ENCODE results near the gene NRG2. TPM values are rescaled to one million over a fixed set of nuclear protein-coding genes. Genes with fewer than 3 reads are reported as not detected.

Gene NRG2
- total RNA-seq, 4 donors from 2014 or later = 5.3 to 8.8 (median 7.5) TPM

- intact Hi-C loops (cut with DNase I; ENCODE audit: low total_unique reads) = no loop called here
- TF ChIP-seq POLR2A (IDR thresholded peaks at IDR 0.05) = no peak
- no peak overlapping the region for H3K4me3 ChIP-seq (ENCODE audit: low read depth, poor library complexity, severe bottlenecking)
- WGBS, 2 donors = 89 to 95% methylated on average over 6 of the region's 6 CpGs
- DNase-seq (ENCODE audit: low spot score in 2 of 2) = peak in 1 of 2 donors; percentile 72
Observed at GRCh38 chr5:139925216-139925562, 117.9 kb downstream of the NRG2 start.

- intact Hi-C loops (cut with DNase I; ENCODE audit: low total_unique reads) = no loop called here
Observed at GRCh38 chr5:139924294-139925215, 118.5 kb downstream of the NRG2 start.

GRCh38 chr5:139919308-139919707 is 123.8 kb downstream of the NRG2 start:
- WGBS, 2 donors = 72 to 76% methylated on average over 2 of the region's 2 CpGs

More at GRCh38 chr5:139924294-139925215, 118.5 kb downstream of the NRG2 start:
- TF ChIP-seq, protein P1, sequence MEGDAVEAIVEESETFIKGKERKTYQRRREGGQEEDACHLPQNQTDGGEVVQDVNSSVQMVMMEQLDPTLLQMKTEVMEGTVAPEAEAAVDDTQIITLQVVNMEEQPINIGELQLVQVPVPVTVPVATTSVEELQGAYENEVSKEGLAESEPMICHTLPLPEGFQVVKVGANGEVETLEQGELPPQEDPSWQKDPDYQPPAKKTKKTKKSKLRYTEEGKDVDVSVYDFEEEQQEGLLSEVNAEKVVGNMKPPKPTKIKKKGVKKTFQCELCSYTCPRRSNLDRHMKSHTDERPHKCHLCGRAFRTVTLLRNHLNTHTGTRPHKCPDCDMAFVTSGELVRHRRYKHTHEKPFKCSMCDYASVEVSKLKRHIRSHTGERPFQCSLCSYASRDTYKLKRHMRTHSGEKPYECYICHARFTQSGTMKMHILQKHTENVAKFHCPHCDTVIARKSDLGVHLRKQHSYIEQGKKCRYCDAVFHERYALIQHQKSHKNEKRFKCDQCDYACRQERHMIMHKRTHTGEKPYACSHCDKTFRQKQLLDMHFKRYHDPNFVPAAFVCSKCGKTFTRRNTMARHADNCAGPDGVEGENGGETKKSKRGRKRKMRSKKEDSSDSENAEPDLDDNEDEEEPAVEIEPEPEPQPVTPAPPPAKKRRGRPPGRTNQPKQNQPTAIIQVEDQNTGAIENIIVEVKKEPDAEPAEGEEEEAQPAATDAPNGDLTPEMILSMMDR (IDR thresholded peaks at IDR 0.05) = no peak
- TF ChIP-seq POLR2A (IDR thresholded peaks at IDR 0.05) = no peak
- peak in 1 of 2 donors; percentile 46 for DNase-seq (ENCODE audit: low spot score in 2 of 2)
- WGBS, 2 donors = 58 to 61% methylated on average over 12 of the region's 12 CpGs
- H3K4me3 ChIP-seq (ENCODE audit: low read depth, poor library complexity, severe bottlenecking) = no peak overlapping the region

GRCh38 chr5:139915834-139916233 is 127.3 kb downstream of the NRG2 start:
- 37 to 40% methylated on average over 3 of the region's 3 CpGs for WGBS, 2 donors
- no peak for TF ChIP-seq POLR2A (IDR thresholded peaks at IDR 0.05)
- TF ChIP-seq, protein P1 (IDR thresholded peaks at IDR 0.05) = no peak
- DNase-seq (ENCODE audit: low spot score in 2 of 2) = peak in 1 of 2 donors; percentile 37
- H3K4me3 ChIP-seq (ENCODE audit: low read depth, poor library complexity, severe bottlenecking) = no peak overlapping the region
- intact Hi-C loops (cut with DNase I; ENCODE audit: low total_unique reads) = no loop called here

More at GRCh38 chr5:139919308-139919707, 123.8 kb downstream of the NRG2 start:
- no peak for DNase-seq (ENCODE audit: low spot score in 2 of 2)
- intact Hi-C loops (cut with DNase I; ENCODE audit: low total_unique reads) = no loop called here
- TF ChIP-seq, protein P1 (IDR thresholded peaks at IDR 0.05) = no peak
- no peak for TF ChIP-seq POLR2A (IDR thresholded peaks at IDR 0.05)
- no peak overlapping the region for H3K4me3 ChIP-seq (ENCODE audit: low read depth, poor library complexity, severe bottlenecking)

DNA sequence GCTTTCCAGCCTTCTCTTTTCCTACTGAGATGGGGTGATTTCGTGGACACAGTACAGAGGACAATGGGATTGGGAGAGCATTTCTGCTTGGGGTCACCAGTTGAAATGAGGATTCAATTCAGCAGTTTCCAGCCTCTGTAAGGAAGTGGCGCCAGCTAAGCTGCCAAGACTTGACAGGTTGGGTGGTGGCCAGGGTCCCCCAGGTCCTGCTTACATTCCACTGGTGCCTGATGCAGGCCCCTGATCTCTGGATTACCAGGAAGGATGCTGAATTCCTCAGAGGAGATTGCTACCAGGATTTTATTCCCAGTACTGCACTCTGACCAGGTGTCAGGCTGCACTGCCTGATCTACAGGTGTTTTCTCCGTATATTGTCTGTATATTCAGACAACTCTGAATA is 127.8 kb downstream of the NRG2 start:
- WGBS, 2 donors = 75 to 77% methylated on average over 3 of the region's 3 CpGs
- H3K4me3 ChIP-seq (ENCODE audit: low read depth, poor library complexity, severe bottlenecking) = no peak overlapping the region
- TF ChIP-seq POLR2A (IDR thresholded peaks at IDR 0.05) = no peak
- TF ChIP-seq, protein P1 (IDR thresholded peaks at IDR 0.05) = no peak
- peak in 1 of 2 donors; percentile 68 for DNase-seq (ENCODE audit: low spot score in 2 of 2)
- intact Hi-C loops (cut with DNase I; ENCODE audit: low total_unique reads) = no loop called here

GRCh38 chr5:139914218-139914807 is 128.8 kb downstream of the NRG2 start:
- intact Hi-C loops (cut with DNase I; ENCODE audit: low total_unique reads) = no loop called here
- WGBS, 2 donors = 62 to 69% methylated on average over 7 of the region's 7 CpGs
- DNase-seq (ENCODE audit: low spot score in 2 of 2) = peak in 1 of 2 donors; percentile 49
- TF ChIP-seq, protein P1 (IDR thresholded peaks at IDR 0.05) = no peak
- no peak for TF ChIP-seq POLR2A (IDR thresholded peaks at IDR 0.05)
- H3K4me3 ChIP-seq (ENCODE audit: low read depth, poor library complexity, severe bottlenecking) = no peak overlapping the region
